Hepatocyte (in vitro differentiated cells): ENCODE measurements around the gene CIT.

Source experiments
- CTCF ChIP-seq: fragments of 200-600 bp; sonication (generic); IDR thresholded peaks from 2 replicates; pipeline ENCODE4 v1.5.1; 2016; ENCODE audit warnings: antibody characterized with exemption, mild to moderate bottlenecking; ENCODE audit not compliant: poor library complexity
- EZH2 ChIP-seq: fragments of 200-600 bp; sonication (generic); IDR thresholded peaks from 2 replicates; pipeline ENCODE4 v1.6.1; 2016; ENCODE audit warnings: antibody characterized with exemption, mild to moderate bottlenecking, borderline replicate concordance
- EZH2phosphoT487 ChIP-seq: fragments of 200-600 bp; sonication (generic); IDR thresholded peaks from one replicate; pipeline ENCODE4 v1.6.1; 2018; ENCODE audit warnings: antibody characterized with exemption, mild to moderate bottlenecking, low read depth, moderate library complexity; ENCODE audit not compliant: unreplicated experiment, severe bottlenecking

GRCh38 chr12:119826661-119827445 is 50.3 kb downstream of the CIT start:
- TF ChIP-seq CTCF (no peak), EZH2 (no peak), EZH2phosphoT487 (no peak)
